NCI-H2029 treated with DMSO at 0.1 percent for 48 hours (cell line): ENCODE results near the gene ANK3.

Experiments used
- DNase-seq: peaks from one replicate; lab custom pipeline; 2025; lab: John Stamatoyannopoulos, UW

ANK3 gene

GRCh38 chr10:60138842-60139241, 250.8 kb downstream of the ANK3 start:
- DNase-seq = no peak

DNA sequence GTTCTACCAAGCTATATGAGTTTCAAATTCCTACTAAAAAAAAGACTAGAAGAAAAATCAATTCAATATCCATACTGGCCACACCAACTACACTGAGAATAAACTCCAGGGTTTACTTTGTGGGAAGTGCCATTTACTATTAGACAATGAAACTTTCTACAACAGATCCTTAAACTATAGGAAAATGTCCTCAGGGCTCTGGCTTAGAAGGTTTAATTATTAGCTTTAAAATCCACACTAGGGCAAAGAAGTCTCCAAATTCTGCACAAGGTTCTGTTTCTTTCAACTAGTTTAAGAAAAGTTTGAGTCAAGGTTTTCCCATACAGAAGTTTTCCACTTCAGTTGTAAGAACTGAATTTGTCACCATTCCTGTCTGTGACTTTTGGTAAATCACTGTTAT, 251.6 kb downstream of the ANK3 start:
- DNase-seq = no peak

DNA sequence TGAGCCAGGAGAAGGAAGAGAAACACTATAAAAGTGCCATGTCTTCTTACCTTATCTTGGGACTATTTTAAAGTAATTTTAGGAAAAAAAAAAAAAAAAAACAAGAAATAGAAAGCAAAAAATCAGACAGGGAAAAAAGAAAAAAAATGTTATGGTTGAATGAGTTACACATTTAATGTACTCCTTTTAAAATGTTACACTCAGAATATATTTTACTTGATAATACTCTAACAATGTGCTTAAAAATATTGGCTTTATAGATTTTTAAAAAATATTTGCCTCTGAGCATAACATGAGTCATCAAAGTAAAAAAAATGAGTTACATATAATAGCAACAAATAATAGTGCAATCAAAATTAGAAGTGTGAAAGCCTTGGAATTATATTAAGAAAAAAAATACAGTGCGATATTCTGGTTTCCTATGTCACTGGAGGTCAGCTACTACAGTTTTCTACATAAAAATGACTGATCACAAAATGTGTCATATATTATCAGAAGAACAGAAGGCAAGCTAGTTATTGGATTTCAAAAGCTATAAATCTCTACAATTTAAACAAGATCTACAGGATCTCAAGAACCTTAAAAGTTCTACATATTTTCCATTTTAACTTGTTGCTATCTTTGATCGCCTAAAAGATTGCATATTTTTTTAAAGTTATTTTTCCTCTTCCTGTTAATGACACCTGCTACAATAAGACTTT, 252.2 kb downstream of the ANK3 start:
- no peak for DNase-seq

- no peak for DNase-seq
Observed at GRCh38 chr10:60135020-60135419, 254.7 kb downstream of the ANK3 start.

DNA sequence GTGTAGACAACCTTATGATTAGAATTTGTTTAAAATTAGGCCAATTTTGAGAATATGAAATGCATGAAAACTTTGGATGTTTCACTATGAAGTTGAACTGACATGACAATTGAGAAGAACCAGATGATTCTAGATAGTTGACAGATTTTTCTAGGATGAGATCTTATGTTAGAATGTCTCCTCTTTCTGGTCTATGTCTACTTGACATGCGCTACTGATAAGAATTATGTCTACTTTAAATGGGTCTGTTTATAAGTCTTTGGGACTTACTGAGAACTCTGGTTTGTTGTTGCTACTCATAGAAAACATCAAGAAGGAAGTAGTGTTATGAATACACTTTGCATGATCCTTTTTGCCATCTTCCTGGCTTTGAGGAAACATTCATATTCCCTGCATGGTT, 255.1 kb downstream of the ANK3 start:
- no peak for DNase-seq

- DNase-seq = no peak
Observed at GRCh38 chr10:60130130-60130579, 259.5 kb downstream of the ANK3 start.

DNA sequence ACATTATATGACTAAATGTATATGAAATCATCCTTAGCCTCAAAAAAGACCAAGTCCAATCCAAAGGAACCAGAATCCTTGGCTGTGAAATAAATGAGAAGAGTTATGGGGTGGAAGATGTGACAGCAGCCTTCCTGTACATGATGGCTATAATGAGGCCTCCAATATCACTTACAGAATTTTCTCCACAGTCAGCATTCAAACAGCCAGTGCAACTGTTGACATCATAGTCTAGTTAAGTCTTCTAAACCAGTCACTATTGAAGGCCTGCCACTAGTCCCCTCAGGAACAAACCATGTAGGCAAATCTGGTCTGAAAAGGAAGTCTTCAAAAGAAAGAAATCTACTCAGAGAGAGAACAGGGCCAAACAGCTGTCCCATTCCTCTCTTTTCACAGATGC, 263.8 kb downstream of the ANK3 start:
- DNase-seq = no peak

GRCh38 chr10:60124536-60124935, 265.1 kb downstream of the ANK3 start:
- no peak for DNase-seq

- DNase-seq = no peak
Observed at GRCh38 chr10:60123668-60124067, 266.0 kb downstream of the ANK3 start.

DNA sequence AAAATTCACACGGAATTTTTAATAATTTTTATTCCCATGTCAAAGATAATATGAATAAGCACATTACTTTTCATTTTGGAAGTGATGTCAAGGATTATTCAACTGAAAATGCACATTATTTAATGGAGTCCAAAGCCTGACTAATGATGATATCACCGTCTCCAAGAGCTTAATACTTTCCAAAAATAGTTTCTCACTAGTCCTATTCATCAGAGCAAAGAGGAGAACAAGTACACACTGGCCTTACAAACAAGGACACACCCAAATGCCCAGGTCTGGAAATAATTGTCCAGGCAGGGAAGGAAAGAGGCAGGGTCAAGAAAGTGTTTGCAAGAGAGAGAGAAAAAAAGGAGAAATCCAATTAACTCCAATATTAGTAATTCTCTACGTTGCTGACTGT, 266.5 kb downstream of the ANK3 start:
- DNase-seq = no peak

- DNase-seq = no peak
Observed at GRCh38 chr10:60122190-60122589, 267.5 kb downstream of the ANK3 start.

- DNase-seq = no peak
Observed at GRCh38 chr10:60114765-60115586, 274.7 kb downstream of the ANK3 start.

GRCh38 chr10:60110739-60111138, 278.9 kb downstream of the ANK3 start:
- DNase-seq = no peak

DNA sequence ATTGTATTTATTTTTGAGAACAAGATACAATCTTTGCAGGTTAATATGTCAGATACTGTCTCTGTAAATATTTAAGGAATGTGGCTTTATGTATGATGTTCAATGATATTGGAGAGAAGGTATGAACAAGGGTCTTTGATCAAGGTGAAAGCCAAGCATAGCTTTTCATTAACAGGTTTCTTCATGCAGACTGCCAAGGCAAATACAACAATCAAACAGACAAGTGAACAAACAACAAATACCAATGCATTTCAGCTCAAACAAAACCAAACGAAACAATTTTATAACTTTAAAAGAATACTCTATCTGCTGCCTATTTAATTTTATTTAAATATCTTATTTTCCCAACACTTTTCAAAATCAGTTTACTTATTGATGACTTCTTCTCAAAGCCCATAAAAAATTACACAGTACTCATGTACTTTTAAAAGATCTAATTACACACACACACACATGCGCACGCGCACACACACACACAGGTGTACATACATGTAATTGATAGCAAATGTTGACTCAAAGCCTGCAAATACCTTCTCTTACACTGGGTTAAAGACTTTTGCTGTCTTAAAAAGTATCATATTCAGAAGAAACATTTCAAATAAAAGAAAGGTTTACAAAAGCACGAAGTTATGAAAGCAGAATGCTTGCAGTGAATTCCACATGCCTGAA, 282.2 kb downstream of the ANK3 start:
- no peak for DNase-seq

DNA sequence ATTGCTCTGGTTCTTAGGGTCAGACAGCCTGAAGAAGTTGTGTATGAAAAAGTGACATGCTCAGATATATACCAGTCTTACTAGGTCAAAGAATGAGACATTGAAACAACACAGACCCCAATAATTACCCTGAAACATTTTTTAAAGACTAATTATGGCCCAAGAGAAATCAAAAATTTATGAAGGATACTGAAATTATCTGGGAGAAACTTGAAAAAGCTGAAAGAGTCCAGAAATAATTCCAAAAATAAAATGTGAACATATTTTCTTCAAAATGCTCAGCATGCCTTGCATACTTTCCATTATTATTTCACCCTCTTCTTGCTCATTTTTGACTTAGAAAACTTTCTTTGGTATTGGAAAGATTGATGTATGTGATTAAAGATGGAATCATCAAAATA, 284.4 kb downstream of the ANK3 start:
- no peak for DNase-seq

DNA sequence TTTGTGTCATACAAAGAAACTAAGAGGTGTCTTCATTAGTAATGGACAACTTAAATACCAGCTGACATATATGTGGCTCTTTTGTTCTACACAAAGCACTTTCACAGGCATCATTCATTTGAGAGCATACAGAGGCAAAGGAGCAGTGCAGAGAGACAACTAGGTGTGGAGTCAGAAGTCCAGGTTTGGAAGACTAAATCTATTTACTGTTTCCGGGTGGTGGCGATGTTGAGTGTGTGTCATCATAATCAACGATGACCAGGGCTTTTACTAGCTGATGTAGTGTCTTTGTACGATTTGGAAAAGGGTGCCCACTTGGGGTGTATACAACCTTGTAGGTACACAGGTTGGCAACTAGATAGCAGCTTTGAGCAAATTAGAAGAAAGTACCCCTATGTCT, 287.9 kb downstream of the ANK3 start:
- no peak for DNase-seq

- DNase-seq = peak; percentile 25
Observed at GRCh38 chr10:60099998-60100747, 289.5 kb downstream of the ANK3 start.

- DNase-seq = no peak
Observed at GRCh38 chr10:60098677-60099601, 290.7 kb downstream of the ANK3 start.

- no peak for DNase-seq
Observed at GRCh38 chr10:60096761-60097513, 292.7 kb downstream of the ANK3 start.

DNA sequence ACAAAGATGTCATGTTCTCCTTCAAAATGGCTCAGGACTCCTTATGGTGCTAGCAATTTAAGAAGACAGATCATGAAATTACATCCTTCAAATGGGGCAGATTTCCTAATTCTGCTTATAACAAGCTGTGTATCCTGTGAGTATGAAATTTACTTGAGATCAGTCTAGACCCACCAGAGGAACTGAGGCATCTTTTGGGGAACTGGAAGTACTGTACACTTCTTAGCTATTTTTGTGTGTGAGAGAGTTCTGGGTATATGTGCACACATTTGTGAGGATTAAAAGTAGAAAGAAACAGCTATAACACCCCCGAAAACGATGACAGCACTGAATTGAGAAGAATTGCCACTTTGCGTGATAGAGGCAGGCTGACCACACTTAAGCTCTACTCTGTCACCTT, 296.4 kb downstream of the ANK3 start:
- DNase-seq = no peak
